Measurements from ENCODE around the gene USP35.
A peak's percentile ranks its signal among the peaks of the same experiment; 100 is the strongest.
"Not testable (repeated sequence)": the region's sequence is repeated elsewhere in the genome, so short reads cannot be mapped to it uniquely, and the experiment has no call there.

USP35 gene

DNA sequence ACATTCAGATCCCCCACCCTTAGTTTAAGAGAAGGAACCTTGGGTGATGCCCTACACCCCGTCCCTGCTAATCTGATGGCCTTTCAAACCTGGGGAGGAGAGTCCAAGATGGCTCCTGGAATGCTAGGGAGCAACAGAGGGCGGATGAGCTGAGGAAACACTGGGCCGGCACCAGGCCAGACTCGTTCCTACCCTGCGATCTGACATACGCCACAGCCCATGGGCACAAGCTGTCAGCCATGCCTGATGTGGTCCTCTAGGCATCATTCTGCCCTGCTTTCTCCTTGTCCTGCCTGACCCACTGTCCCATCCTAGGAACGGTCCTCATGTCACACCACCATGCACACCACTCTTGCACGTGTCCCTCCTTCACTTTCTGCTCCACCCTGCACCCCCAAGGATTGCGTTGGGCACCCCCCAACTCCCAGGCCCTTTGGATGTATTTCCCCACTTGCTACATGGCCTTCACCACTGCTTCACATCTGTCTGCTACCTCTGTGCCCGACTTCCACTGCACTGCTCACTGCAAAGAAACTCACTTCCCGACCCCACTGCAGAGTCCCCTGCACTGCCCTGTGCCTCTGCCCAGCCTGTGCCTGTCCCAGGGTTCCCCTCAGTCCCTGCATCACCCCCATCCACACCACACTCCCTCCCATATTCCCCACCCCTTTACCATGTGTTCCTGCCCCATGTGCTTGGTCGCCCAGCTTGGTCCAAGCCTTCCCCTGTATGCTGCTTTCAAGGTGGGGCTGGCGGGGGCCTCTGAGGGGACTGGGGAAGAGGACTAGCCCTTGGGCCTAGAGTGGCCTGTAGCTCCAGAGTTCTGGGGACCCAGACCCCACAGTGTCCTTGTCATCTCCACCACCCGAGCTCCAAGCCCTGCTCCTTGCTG, 29.2 kb downstream of the USP35 start:
- DNase-seq, result no peak

DNA sequence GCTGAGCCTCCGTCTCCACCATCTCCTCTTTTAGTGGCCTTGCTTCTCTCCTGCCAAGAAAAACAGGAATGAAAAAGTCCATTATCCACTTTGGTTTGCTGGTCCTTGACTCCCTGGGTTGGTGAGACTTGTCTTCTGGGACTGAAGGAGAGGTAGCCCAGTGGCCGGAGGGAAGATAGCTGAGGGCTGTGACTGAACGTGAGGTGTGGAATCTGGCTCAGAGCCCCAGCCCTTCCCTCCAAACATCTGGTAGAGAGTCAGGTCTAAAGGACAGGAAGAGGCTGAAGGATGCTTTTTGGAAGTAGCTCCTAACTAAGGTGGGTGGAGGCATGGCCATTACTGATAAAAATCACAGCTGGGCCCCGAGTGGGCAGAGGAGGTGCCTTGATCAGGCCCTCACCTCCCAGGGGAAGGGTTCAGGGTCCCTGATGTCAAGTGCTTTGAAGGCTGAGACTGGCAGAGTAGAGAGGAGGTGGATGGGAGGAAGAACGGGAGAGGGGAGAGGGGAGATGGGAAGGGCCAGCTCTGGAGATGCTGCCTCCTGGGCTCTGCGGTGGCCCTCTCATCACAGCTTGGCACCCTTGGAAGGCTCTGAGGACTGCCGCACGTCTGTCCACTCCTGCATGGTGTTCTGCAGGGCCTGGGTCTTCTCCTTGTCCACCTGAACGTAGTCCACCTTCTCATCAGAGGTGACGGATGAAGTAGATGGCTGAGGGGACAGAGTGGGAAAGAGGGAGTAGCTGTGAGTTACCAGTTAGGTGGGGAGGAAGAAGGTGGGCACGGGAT, 30.2 kb downstream of the USP35 start:
- no peak for DNase-seq

GRCh38 chr11:78219493-78220217, 30.9 kb downstream of the USP35 start:
- no peak for DNase-seq

GRCh38 chr11:78220218-78221157, 31.8 kb downstream of the USP35 start:
- DNase-seq, result no peak

GRCh38 chr11:78221396-78222315, 32.9 kb downstream of the USP35 start:
- no peak for DNase-seq

- not testable (repeated sequence) for DNase-seq
Measured at GRCh38 chr11:78222726-78223125, 34.0 kb downstream of the USP35 start.

GRCh38 chr11:78223320-78223954, 34.7 kb downstream of the USP35 start:
- DNase-seq, result no peak

DNA sequence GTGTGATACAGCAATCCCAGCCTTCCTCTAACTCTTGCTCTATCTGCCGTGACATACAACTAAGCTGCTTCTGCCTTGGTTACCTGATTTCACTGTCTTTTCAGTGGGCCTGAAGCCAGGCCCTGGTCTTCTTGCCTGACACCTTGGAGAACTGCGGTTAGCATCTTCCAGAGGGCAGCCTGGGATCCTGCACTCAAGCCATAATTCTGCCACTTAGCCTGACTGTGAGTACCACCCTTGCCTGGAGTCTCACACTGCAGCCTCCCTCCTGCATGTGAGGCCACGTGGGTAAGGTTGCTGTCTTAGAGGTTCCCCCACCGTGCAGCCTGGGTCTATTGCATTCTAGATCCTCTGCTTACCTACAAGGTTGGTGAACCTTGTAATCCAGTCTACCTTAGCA, 35.8 kb downstream of the USP35 start:
- no peak for DNase-seq

GRCh38 chr11:78224906-78225420, 36.2 kb downstream of the USP35 start:
- no peak for DNase-seq

GRCh38 chr11:78226684-78227680, 38.3 kb downstream of the USP35 start:
- DNase-seq, result peak; percentile 34

- DNase-seq, result no peak
Measured at GRCh38 chr11:78227921-78228320, 39.2 kb downstream of the USP35 start.

DNA sequence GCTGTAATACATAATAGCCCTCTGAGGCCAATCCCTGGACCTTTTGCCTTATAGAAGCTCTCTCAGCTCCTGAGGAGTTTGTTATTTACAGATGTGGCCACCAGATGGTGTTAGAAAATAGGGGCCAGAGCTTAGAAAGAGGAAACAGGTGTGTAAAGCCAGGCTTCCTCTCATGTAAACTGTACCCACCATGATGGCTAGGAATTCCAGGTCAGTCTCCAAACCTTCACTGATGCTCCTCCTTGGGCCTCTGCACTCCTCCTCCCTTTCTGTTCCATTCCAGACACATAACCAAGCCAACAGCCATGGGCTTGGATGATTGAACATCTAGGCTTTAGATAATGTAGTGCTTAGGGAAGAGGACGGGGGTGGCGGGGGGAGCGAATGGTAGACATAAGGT, 39.7 kb downstream of the USP35 start:
- peak; percentile 48 for DNase-seq

- DNase-seq, result no peak
Measured at GRCh38 chr11:78229106-78229505, 40.4 kb downstream of the USP35 start.

DNA sequence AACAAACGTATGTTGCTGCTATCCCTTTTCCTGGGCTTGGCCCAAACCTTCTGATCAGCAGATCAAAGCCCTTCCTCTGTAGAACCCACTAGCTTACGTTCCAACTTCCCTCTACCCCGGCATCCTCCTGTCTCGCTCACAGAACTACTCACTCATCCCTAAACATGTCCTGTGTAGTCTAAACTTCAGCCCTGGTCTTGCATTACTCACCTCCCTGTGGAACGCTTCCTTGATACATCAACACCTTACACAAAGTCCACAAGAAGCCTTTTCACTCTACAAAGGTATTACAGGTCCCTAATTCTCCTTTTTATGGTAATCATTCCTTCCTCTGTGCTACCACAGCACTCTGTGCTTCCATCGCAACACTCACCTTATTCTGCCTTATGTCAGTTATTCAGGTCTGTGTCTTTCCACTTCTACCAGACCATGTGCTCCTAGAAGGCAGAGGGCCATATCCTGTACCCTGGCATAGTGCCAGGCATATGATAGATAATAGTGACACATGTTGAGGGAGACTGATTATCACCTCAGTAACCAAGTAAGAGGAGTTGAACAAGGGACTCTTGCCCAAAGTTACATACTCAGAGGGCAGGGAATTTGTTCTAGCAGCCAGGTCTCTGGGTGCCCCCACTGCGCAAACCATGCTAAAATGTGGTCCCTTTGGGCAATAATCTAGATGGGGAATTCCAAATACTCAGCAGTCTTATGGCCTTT, 41.6 kb downstream of the USP35 start:
- DNase-seq, result no peak

DNA sequence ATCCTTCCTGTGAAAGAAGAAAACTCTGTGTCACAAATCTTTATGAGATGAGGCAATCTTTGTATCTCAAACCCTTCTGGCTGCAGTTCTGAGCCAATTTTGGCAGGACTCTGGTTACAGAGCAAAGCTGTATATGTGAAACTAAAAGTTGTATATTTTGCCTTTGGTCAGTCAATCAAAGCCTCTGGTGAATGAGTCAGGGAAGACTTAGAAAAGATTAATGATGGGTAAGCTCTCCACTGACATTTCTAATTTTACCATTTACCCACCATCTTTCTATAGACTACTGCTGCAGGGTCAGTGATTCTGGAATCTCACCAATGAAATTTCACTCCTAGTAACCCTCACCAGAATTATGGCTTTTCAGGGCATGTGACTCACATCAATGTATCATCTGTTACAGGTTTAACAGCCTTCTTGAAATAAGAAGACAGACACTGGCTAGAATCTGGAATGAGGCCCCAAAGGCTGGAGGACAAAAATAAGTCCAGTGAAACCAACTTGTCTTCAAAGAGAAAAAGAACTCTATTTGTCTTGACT, 43.3 kb downstream of the USP35 start:
- DNase-seq, result no peak

DNA sequence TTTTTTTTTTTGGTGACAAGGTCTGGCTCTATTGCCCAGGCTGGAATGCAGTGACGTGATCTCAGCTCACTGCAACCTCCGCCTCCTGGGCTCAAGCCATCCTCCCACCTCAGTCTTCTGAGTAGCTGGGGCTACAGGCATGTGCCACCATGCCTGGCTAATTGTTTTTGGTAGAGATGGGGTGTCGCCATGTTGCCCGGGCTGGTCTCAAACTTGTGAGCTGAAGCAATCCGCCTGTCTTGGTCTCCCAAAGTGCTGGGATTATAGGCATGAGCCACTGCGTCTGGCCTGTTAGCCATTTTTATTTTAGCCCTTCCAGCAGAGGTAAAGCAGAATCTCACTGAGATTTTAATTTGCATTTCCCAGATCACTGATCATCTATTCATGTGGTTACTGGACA, 44.3 kb downstream of the USP35 start:
- DNase-seq, result not testable (repeated sequence)

DNA sequence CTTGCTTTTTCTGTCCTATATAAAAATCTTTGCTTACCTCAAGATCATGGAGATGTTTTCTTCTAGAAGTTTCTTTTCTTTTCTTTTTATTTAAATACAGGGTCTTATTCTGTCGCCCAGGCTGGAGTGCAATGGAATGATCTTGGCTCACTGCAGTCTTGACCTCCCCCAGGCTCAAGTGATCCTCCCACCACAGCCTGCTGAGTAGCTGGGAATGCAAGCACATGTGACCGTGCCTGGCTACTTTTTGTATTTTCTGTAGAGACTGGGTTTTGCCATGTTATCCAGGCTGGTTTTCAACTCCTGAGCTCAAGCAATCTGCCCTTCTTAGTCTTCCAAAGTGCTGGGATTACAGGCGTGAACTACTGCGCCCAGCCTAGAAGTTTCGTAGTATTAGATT, 45.3 kb downstream of the USP35 start:
- no peak for DNase-seq

All from activated CD4-positive, alpha-beta T cell treated with anti-CD3 and anti-CD28 coated beads, Interleukin-10, Interleukin-2, amounts not matched to agents 100 ng/mL and 50 ng/mL, durations not matched to agents 16 hours and 8 hours (primary cell).